ENCODE data around the gene ACTR2. TPM values are rescaled to one million over a fixed set of nuclear protein-coding genes. Genes with fewer than 3 reads are reported as not detected.

ACTR2 gene
- total RNA-seq, 1 experiment from 2014 or later, result 160 TPM

- no peaks in the 10 kb centered on the region for H3K9me3 Mint-ChIP-seq
- CTCF ChIA-PET, result no interaction called here
- no peak for TF ChIP-seq ZNF396 (CRISPR knock-in tag; IDR thresholded peaks at IDR 0.05; ENCODE audit: borderline replicate concordance)
- no peak for TF ChIP-seq ZNF425 (CRISPR knock-in tag; conservative IDR thresholded peaks at IDR 0.05)
- TF ChIP-seq ZNF317 (CRISPR knock-in tag; IDR thresholded peaks at IDR 0.05; ENCODE audit: borderline replicate concordance, low read depth), result no peak
- no peak for TF ChIP-seq ETV6 (CRISPR knock-in tag; IDR thresholded peaks at IDR 0.05)
- no peak for TF ChIP-seq NR3C1 (CRISPR knock-in tag; conservative IDR thresholded peaks at IDR 0.05; ENCODE audit: low read depth)
- TF ChIP-seq MLX (CRISPR knock-in tag; IDR thresholded peaks at IDR 0.05), result no peak
- TF ChIP-seq ZNF263 (CRISPR knock-in tag; IDR thresholded peaks at IDR 0.05; ENCODE audit: low read depth), result no peak
- no peak for TF ChIP-seq ZNF138 (CRISPR knock-in tag; conservative IDR thresholded peaks at IDR 0.05)
- TF ChIP-seq ATF1 (CRISPR knock-in tag; IDR thresholded peaks at IDR 0.05), result no peak
- TF ChIP-seq FOXK1 (CRISPR knock-in tag; IDR thresholded peaks at IDR 0.05), result no peak
- TF ChIP-seq PRDM15 (CRISPR knock-in tag; IDR thresholded peaks at IDR 0.05), result no peak
- TF ChIP-seq TEAD4 (CRISPR knock-in tag; IDR thresholded peaks at IDR 0.05), result no peak
- TF ChIP-seq MYBL2 (CRISPR knock-in tag; IDR thresholded peaks at IDR 0.05), result no peak
- TF ChIP-seq RORB (CRISPR knock-in tag; IDR thresholded peaks at IDR 0.05), result no peak
- TF ChIP-seq ZNF423 (CRISPR knock-in tag; IDR thresholded peaks at IDR 0.05), result no peak
- TF ChIP-seq ZNF219 (CRISPR knock-in tag; IDR thresholded peaks at IDR 0.05; ENCODE audit: borderline replicate concordance), result no peak
- TF ChIP-seq ATF2 (CRISPR knock-in tag; IDR thresholded peaks at IDR 0.05; ENCODE audit: borderline replicate concordance, low read depth), result no peak
- TF ChIP-seq HMGA2 (CRISPR knock-in tag; IDR thresholded peaks at IDR 0.05), result no peak
- TF ChIP-seq TEAD1 (CRISPR knock-in tag; IDR thresholded peaks at IDR 0.05), result no peak
- no peak for TF ChIP-seq NFE2L1 (CRISPR knock-in tag; IDR thresholded peaks at IDR 0.05)
- no peaks in the 10 kb centered on the region for H3K36me3 Mint-ChIP-seq
- peaks cover 42% of the 10 kb centered on the region for H3K4me1 Mint-ChIP-seq
- peaks cover 9% of the 10 kb centered on the region for H3K27me3 Mint-ChIP-seq (ENCODE audit: low read depth)
- POLR2A ChIA-PET, result no interaction called here
- DNase-seq (ENCODE audit: low spot score), result no peak
- H3K4me3 Mint-ChIP-seq, result no peak overlapping the region
- no peak overlapping the region for H3K27ac Mint-ChIP-seq
- ATAC-seq, result no peak
Measured at GRCh38 chr2:65296971-65297370, 69.3 kb downstream of the ACTR2 start.

- ChIA-PET CTCF (no interaction called here), POLR2A (no interaction called here)
- ATAC-seq (no peak), DNase-seq (ENCODE audit: low spot score) (no peak)
- H3K4me1 Mint-ChIP-seq, result peaks cover 42% of the 10 kb centered on the region
- H3K36me3 Mint-ChIP-seq, result no peaks in the 10 kb centered on the region
- H3K9me3 Mint-ChIP-seq, result no peaks in the 10 kb centered on the region
- H3K27me3 Mint-ChIP-seq (ENCODE audit: low read depth), result peaks cover 10% of the 10 kb centered on the region
- H3K27ac Mint-ChIP-seq, result no peak overlapping the region
- no peak overlapping the region for H3K4me3 Mint-ChIP-seq
- TF ChIP-seq STAT6 (CRISPR knock-in tag; conservative IDR thresholded peaks at IDR 0.05; ENCODE audit: low read depth), result no peak
- TF ChIP-seq TEAD4 (CRISPR knock-in tag; IDR thresholded peaks at IDR 0.05), result no peak
- TF ChIP-seq NR1H2 (CRISPR knock-in tag; IDR thresholded peaks at IDR 0.05), result no peak
- no peak for TF ChIP-seq NR2C2 (CRISPR knock-in tag; IDR thresholded peaks at IDR 0.05)
- TF ChIP-seq ATF6 (CRISPR knock-in tag; IDR thresholded peaks at IDR 0.05), result no peak
Measured at GRCh38 chr2:65297544-65297943, 69.9 kb downstream of the ACTR2 start.

Data from WTC11 (cell line).